BE2C (cell line): ENCODE results near the gene RNF186.

Experiments used
- DNase-seq: peaks from one replicate; pipeline ENCODE4 v3.0.0-alpha.2; 2020
- H3K27me3 ChIP-seq: fragments of 250-450 bp; sonication (Bioruptor Pico); 2 replicates; pipeline ENCODE4 v1.5.1; 2020; ENCODE audit warnings: mild to moderate bottlenecking
- H3K36me3 ChIP-seq: fragments of 250-450 bp; sonication (Bioruptor Pico); 2 replicates; pipeline ENCODE4 v1.5.1; 2020; ENCODE audit warnings: mild to moderate bottlenecking
- H3K4me1 ChIP-seq: fragments of 250-450 bp; sonication (Bioruptor Pico); 2 replicates; pipeline ENCODE4 v1.5.1; 2020
- H3K4me3 ChIP-seq: 2 replicates; pipeline ENCODE4 v1.5.1; 2011; ENCODE audit warnings: low read depth, low read length
- H3K9me3 ChIP-seq: fragments of 250-450 bp; sonication (Bioruptor Pico); 2 replicates; pipeline ENCODE4 v1.5.1; 2020
- TF ChIP-seq, protein P1 (sequence below): IDR thresholded peaks from 2 replicates; pipeline ENCODE4 v1.5.1; 2012; ENCODE audit warnings: mild to moderate bottlenecking, low read depth, low read length

Gene RNF186

DNA sequence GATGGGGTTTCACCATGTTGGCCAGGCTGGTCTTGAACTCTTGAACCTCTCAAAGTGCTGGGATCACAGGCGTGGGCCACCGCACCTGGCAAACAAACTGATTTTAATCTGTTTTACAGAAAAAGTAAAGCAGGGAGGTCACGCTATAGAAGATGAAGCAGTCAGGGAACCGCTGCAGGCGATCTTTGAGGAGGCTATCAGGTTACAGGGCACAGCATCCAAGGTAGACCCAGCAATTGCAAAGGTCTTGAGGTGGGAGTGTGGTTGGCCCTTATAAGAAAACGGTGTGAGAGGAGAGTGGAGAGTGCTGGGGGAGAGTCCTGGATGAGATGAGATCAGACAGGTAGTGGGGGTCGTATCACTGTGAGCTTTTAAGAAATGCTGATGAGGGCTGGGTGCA, 12.8 kb downstream of the RNF186 start:
- TF ChIP-seq, protein P1, sequence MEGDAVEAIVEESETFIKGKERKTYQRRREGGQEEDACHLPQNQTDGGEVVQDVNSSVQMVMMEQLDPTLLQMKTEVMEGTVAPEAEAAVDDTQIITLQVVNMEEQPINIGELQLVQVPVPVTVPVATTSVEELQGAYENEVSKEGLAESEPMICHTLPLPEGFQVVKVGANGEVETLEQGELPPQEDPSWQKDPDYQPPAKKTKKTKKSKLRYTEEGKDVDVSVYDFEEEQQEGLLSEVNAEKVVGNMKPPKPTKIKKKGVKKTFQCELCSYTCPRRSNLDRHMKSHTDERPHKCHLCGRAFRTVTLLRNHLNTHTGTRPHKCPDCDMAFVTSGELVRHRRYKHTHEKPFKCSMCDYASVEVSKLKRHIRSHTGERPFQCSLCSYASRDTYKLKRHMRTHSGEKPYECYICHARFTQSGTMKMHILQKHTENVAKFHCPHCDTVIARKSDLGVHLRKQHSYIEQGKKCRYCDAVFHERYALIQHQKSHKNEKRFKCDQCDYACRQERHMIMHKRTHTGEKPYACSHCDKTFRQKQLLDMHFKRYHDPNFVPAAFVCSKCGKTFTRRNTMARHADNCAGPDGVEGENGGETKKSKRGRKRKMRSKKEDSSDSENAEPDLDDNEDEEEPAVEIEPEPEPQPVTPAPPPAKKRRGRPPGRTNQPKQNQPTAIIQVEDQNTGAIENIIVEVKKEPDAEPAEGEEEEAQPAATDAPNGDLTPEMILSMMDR, result no peak
- no peak for DNase-seq
- Histone ChIP-seq H3K9me3 (no peaks in the 10 kb centered on the region), H3K36me3 (no peaks in the 10 kb centered on the region), H3K4me3 (no peak overlapping the region), H3K4me1 (no peaks in the 10 kb centered on the region), H3K27me3 (no peaks in the 10 kb centered on the region)

DNA sequence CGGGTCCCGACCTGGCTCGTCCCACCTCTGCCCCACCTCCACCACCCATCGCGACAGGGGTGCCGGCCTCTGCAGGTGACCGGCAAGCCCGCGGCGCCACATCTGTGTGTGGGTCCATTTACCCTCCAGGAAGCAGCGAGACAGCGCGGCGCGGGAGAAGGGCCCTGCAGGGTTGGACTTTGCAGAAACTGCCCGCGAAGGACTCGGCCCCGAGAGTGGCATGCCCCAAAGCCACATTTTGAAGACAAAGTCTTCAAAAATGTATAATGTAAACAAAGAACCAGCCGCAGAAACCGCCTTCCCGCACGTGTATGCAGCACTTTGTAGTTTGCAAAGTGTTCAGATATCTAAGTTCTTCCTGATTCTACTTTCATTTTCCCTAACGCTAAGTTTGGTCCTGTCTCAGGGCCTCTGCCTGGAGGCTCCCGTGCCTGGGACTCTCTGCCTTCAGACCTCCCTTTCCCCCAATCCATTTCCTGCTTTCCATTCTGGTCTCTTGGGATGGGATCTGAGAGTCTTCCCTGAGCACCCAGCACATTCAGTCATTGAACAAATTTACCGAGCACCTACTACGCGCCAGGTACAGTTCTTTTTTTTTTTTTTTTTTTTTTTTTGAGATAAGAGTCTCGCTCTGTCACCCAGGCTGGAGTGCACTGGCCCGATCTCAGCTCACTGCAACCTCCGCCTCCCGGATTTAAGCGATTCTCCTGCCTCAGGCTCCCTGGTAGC, 14.8 kb downstream of the RNF186 start:
- H3K27me3 ChIP-seq, result no peaks in the 10 kb centered on the region
- no peaks in the 10 kb centered on the region for H3K9me3 ChIP-seq
- no peaks in the 10 kb centered on the region for H3K36me3 ChIP-seq
- H3K4me3 ChIP-seq, result peak overlapping the region; percentile 58
- TF ChIP-seq, protein P1, result no peak
- peak; percentile 12 for DNase-seq
- no peaks in the 10 kb centered on the region for H3K4me1 ChIP-seq

DNA sequence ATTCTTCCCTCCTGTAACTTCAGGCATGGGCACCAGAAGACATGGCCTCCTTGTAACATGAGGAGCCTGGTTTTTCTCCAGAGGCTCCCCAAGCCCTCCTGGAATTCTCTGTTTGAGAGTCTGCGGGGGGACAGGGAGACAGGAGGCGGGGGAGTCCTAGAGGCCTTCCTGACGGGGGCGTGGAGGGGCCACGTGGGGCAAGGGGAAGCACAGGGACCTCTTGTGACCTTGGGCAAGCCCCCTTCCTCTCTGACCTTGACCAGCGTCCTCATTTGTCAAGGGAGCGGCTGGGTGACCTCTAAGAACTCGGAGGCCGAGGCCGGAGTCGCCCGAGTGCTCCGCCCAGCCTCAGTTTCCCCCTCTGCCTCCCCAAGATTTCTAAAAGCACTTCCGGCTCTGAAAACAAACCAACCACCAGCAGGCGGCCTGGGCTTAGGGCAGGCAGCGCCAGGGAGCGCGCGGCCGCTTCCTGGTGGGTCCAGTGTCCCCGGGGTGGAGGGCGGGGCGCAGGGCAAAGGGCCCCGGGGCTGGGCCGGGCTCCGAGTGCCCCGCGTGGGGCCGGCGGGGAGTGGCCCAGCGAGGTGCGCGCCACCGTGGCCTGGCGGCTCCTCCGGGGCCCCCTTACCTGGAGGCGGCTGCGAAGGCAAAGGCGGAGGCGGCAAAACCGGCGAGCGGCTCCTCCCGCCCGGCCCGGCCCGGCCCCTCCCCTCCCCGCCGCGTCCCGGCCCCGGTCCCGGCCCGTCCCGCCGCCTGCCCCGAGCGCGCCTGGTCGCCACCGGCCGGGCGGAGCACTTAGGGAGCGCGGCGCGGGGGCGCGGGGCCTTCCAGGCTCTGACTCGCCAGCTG, 15.6 kb downstream of the RNF186 start, which contains the start of gene TMCO4:
TMCO4 (minus strand) TSS at position 687 of the 846 bp plus-strand sequence. CDS start 19,158 bp downstream, outside the sequence.
- Histone ChIP-seq H3K9me3 (no peaks in the 10 kb centered on the region), H3K4me1 (no peaks in the 10 kb centered on the region), H3K27me3 (no peaks in the 10 kb centered on the region), H3K4me3 (peak within 1 kb of the TSS; percentile 58), H3K36me3 (no peaks in the 10 kb centered on the region)
- peak; percentile 37 for DNase-seq
- TF ChIP-seq, protein P1, result peak; percentile 21; the same call in 1 of the 2 replicates

- no peak for DNase-seq
- no peaks in the 10 kb centered on the region for H3K36me3 ChIP-seq
- no peaks in the 10 kb centered on the region for H3K27me3 ChIP-seq
- H3K9me3 ChIP-seq, result no peaks in the 10 kb centered on the region
- TF ChIP-seq, protein P1, result no peak
- H3K4me3 ChIP-seq, result no peak overlapping the region
- no peaks in the 10 kb centered on the region for H3K4me1 ChIP-seq
These were observed 16.4 kb downstream of the RNF186 start for GRCh38 chr1:19798486-19799229.

DNA sequence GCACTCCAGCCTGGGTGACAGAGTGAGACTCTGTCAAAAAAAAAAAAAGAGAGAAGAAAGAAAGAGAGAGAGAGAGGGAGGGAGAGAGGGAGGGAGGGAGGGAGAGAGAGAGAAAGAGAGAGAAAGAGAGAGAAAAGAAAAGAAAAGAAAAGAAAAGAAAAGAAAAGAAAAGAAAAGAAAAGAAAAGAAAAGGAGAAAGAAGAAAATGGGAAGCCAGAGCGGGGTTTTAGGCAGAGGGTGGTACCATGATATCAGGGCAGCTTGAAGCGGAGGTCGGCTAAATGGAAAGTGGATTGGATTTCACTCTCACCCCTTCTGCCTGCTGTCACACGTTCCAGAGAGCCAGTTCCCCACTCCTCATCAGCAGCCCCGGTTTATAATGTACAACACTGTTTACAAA, 17.3 kb downstream of the RNF186 start:
- no peaks in the 10 kb centered on the region for H3K27me3 ChIP-seq
- no peaks in the 10 kb centered on the region for H3K4me1 ChIP-seq
- H3K36me3 ChIP-seq, result no peaks in the 10 kb centered on the region
- H3K4me3 ChIP-seq, result no peak overlapping the region
- H3K9me3 ChIP-seq, result no peaks in the 10 kb centered on the region
- DNase-seq, result no peak
- TF ChIP-seq, protein P1, result no peak
